Measurements from ENCODE around the gene LRPAP1. TPM values are rescaled to one million over a fixed set of nuclear protein-coding genes. Genes with fewer than 3 reads are reported as not detected.

Gene LRPAP1
- total and polyA plus RNA-seq, 2 donors (not counting 1 experiment from before 2014, with no cell fraction given): 64.6 to 86.8 TPM

- intact Hi-C loops (cut with micrococcal nuclease): no loop called here
- POLR2A ChIA-PET: no interaction called here
- Histone ChIP-seq H3K4me1 (ENCODE audit: control insufficient read depth in 2 of 2, insufficient read depth in 2 of 2, low read length in 2 of 2) (peaks cover 18 to 36% of the 10 kb centered on the region in 2 donors), H2AFZ (ENCODE audit: insufficient read depth, low read depth, low read length, poor library complexity, severe bottlenecking) (no peak overlapping the region), H3K4me2 (replicated peaks; ENCODE audit: low read depth, low read length, poor library complexity, severe bottlenecking) (no peak overlapping the region), H3K79me2 (ENCODE audit: control insufficient read depth, insufficient read depth, low read length) (no peaks in the 10 kb centered on the region), H4K20me1 (ENCODE audit: control insufficient read depth, insufficient read depth, low read length, poor library complexity, severe bottlenecking) (no peaks in the 10 kb centered on the region), H3K27me3 (replicated peaks in 1 of 4; ENCODE audit: control extremely low read depth in 1 of 4, control insufficient read depth in 3 of 4, insufficient read depth in 4 of 4, low read length in 3 of 4) (peaks cover 0 to 16% (median 1%) of the 10 kb centered on the region in 4 experiments), H3K4me3 (ENCODE audit: control extremely low read depth in 1 of 5, extremely low read depth in 1 of 5, insufficient read depth in 1 of 5, low read depth in 2 of 5, low read length in 4 of 5) (no peak overlapping the region), H3K27ac (ENCODE audit: low read length in 2 of 2) (no peak overlapping the region), H3K9ac (ENCODE audit: low read length) (no peak overlapping the region), H3K9me3 (ENCODE audit: control extremely low read depth in 1 of 3, control insufficient read depth in 2 of 3, insufficient read depth in 1 of 3, low read length in 2 of 3) (no peaks in the 10 kb centered on the region), H3K36me3 (replicated peaks in 1 of 2; ENCODE audit: control extremely low read depth in 1 of 2, control insufficient read depth in 1 of 2, extremely low read depth in 1 of 2, insufficient read depth in 2 of 2, low read length in 1 of 2) (no peaks in the 10 kb centered on the region)
- Mint-ChIP-seq H3K4me1 (peaks cover 30% of the 10 kb centered on the region), H3K27ac (no peak overlapping the region), H3K4me3 (no peak overlapping the region), H3K27me3 (no peaks in the 10 kb centered on the region), H3K9me3 (ENCODE audit: insufficient read depth) (no peaks in the 10 kb centered on the region)
- CTCF ChIA-PET: interaction anchor here (0.7 to 3.6 kb wide), 4 partner anchors 27 to 134 kb away, joined by 3 to 57 read pairs (median 10); no protein-coding TSS in a partner anchor
- DNase-seq (no peak), ATAC-seq (ENCODE audit: low read depth) (no peak)
- WGBS (ENCODE audit: insufficient coverage): 86% methylated on average over 31 of the region's 35 CpGs
- TF ChIP-seq, protein P1, sequence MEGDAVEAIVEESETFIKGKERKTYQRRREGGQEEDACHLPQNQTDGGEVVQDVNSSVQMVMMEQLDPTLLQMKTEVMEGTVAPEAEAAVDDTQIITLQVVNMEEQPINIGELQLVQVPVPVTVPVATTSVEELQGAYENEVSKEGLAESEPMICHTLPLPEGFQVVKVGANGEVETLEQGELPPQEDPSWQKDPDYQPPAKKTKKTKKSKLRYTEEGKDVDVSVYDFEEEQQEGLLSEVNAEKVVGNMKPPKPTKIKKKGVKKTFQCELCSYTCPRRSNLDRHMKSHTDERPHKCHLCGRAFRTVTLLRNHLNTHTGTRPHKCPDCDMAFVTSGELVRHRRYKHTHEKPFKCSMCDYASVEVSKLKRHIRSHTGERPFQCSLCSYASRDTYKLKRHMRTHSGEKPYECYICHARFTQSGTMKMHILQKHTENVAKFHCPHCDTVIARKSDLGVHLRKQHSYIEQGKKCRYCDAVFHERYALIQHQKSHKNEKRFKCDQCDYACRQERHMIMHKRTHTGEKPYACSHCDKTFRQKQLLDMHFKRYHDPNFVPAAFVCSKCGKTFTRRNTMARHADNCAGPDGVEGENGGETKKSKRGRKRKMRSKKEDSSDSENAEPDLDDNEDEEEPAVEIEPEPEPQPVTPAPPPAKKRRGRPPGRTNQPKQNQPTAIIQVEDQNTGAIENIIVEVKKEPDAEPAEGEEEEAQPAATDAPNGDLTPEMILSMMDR (IDR thresholded peaks at IDR 0.05): no peak
- TF ChIP-seq EZH2 (IDR thresholded peaks at IDR 0.05; ENCODE audit: borderline replicate concordance, insufficient read depth, low read depth, low read length, poor library complexity, severe bottlenecking): no peak
Measured at GRCh38 chr4:3478446-3479357, 53.5 kb downstream of the LRPAP1 start.
